T-helper 22 cell (primary cell): Measurements from ENCODE around the gene TRIM29.
"Not testable (repeated sequence)": the region's sequence is repeated elsewhere in the genome, so short reads cannot be mapped to it uniquely, and the experiment has no call there.

Source experiments
- DNase-seq: peaks from one replicate; pipeline ENCODE4 v3.0.0-alpha.2; 2020; ENCODE audit warnings: low read depth

The TRIM29 gene

DNA sequence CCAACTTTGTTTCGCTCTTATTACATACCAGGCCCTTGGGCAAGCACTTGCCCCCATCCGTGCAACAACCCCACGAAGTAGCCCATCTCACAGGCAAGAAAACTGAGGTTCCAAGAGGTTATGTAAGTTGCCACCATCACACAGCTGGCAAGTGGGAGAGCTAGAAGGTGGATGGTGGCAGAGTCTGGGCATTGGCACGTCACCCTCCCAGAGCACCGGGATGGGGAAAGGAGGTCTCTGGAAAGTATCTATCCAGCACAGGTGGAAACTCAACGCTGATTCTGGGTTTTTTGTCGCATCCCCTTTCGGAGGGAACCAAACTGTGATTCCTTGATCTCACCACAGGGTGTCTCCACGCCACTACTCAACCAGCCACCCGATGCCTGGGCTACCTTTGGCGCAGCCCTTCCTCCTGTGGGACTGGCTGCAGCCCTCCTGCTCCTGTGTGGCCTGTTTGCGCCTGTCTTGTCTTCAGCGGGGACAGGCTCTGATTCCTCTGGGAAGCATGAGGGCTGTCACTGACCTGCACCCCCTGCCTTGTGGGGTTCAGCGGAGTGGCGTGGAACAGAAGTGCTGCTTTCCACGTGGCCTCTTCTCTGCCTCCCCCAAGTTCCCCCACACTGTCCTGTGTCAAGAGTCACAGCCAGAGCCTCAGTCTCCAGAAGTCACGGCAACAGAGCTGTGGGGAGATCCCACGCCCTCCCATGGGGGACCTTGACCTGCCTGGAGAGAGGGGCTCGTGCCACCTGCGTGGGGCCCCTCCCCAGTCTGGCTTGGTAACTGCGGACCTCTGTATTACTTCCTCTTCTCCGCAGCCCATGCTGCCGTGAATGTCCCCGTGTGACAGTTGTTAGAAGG is 34.4 kb upstream of the TRIM29 start:
- DNase-seq = no peak

DNA sequence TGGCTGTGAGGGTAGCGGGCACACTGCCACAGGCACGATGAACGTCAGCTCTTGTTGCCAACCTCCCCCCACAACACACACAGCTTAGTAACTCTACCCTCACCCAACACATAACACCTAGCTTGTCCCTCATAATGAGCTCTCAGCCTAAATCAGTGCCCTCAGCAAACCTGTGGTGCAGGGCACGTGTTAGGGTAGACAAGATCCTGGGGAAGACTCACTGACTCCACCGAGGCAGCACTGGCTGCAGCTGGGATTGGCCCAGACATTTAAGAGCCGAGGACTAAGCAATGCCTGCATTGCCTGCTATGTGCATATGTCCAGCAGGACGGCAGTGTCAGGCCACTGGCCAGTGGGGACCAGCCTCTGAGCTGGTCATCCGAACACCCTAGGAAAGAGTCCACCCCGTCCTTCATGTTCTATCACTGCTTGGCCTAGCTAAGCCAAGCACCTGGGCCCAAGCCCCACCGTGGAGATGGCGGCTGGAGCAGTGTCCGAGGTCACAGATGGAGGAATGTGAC is 32.9 kb upstream of the TRIM29 start:
- DNase-seq = no peak

DNA sequence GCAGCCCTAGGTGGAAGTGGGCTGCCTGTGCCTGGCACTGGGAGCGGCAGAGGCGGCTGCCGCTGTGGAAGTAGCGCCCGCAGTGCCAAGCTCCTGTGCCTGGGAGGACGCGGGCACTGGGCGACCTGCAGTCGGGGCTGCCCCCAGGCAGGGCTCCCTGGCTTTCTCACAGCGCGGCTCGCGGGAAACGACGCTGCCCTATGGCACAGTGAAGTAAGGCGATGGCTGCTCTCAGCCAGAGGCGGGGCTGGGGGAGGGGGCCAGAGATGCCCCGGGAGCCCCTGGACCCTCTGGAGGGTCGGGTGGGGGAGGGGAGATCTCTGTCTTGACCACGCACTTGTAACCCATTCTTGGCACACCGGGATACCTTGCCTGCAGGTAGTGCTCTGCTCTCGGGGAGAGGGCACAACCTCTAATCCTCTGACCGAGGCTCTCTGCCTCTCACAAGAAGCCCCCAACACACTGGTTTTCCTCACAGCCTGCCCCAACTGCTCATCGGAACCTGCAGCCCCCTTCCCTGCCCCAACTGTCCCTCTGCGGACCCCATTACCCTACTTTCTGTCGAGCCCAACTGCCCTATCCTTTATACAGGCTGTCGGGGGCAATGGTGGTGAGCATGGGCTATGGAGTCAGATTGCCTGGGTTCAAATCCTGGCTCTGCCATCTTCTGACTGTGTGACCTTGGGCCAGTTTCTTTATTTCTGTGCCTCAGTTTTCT is 32.2 kb upstream of the TRIM29 start:
- no peak for DNase-seq

DNA sequence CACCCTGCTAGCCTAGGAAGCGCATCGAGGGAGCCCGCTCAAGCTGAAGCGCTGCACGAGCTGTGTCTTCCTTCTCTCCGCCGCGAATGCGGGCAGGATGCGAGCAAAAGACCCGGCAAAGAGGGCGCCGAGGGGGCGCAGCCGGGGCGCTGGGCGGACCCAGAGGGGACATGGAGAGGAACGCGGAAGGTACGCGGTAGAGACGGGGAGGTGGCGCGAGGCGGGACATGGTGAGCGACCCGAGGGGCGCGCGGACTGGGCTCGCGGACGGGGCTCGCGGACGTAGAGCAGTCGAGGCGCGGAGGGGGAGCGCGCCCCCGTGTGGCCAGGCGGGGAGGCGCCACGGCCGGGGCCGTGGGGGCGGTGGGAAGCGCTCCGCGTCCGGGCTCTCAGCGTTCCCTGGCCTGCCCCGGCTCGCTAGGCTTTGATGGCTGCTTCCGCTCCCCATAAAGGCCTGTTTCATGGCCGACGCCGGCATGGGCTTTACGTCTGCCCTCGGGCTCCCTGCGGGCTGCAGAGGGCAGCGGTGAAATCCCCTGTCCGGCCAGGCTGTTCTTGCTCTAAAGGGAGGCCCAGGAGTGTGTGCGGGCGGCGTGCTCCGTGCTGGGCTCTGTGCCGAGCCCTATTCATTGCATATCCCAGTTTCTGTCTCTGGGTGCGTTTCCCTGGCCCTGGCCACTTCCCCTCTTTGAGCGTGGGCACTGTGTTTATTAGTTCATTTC is 31.2 kb upstream of the TRIM29 start:
- DNase-seq = no peak

DNA sequence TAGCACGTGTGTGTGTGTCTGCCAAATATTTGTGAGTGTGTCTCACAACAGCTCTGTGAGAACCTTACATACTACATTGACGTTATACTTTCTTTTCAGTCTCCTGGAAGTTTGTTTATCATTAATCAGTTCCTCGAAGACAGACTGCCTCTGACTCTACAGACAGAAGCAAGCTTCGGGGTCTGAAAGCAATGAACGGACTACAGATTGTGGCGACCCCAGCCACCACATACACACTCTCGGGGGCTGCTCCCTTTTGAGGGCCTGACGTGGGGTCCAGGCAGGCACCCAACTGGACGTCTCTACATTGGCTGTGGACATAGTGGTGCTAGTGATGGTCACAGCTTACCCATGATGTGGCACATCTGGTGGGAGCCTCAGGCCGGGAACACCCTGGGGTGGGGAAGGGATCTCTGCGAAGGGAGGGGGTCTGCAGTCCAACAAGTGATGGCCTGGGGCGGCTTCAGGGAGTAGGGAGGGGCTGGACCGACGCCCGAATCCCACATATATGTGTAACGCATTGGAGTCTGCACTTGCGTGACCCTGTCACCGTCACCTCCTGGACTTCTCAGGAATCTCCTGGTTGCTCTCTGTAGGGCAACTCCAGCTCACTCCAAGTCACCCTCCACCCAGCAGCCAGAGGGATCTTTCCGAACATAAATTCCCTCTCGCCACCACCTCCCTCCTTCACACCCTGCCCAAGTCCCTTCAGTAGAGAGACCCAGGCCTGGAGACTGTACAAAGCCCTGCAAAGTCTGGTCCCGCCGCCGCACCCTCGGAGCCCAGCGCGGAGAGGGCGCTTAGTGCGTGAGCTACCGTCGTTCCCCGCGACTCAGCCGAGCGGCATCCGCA is 30.4 kb upstream of the TRIM29 start:
- no peak for DNase-seq

DNA sequence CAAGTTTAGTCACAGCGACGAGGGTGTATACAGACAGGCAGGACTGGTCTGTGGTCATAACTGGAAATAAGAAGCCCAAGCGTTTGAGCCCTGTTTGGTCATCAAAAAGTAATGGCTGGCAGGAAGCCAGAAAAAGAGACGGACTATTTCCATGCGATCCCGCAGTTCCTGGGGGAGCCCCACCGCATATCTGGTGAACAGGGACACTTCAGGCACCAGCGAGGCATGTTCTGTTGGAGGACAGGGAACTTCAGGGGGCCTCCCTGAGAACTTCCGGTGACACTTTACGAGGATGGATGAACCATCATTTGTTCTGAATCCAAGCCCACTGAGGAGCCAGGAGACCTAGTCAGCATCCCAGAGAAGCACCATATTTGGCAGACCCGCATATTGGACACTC is 29.7 kb upstream of the TRIM29 start:
- DNase-seq = no peak

DNA sequence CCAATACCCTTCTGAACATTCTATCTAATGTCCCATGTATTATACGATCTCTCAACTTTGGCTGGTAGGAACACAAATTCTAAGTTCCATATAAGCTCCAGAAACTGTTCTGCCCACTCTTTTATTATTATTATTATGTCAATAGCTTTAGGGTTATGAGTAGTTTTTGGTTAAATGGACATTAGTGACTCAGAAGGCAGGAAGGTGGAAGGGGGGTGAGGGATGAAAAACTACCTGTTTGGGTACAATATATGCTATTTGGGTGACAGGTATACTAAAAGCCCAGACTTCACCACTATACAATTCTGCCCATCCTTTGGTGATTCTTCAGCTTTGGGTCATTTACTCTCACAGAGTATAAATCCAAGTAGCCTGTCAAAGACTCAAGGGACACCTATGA is 22.5 kb upstream of the TRIM29 start:
- no peak for DNase-seq

DNA sequence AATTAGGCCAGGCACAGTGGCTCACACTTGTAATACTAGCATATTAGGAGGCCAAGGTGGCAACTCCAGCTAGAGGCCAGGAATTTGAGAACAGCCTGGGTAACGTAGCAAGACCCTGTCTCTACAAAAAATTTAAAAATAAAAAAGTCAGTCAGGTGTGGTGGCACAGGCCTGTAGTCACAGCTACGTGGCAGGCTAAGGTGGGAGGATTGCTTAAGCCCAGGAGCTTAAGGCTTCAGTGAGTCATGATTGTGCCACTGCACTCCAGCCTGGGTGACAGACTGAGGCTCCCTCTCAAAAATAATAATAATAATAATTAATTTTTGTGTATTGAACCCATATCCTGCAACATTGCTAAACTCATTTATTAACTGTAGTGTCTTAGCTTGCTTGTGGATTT is 15.3 kb upstream of the TRIM29 start:
- DNase-seq = no peak

DNA sequence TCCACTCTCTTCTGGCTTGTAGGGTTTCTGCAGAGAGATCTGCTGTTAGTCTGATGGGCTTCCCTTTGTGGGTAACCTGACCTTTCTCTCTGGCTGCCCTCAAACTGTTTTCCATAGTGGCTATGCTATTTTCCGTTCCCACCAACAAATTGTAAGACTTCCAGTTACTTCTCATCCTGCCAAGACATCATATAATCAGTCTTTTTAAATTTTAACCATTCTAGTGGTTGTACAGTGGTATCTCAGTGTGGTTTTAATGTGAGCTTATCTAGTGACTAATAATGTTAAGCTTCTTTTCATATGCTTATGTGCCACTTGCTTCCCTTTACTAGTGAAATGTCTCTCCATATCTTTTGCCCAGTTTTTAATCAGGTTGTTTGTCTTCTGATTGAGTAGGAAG is 13.6 kb upstream of the TRIM29 start:
- no peak for DNase-seq

DNA sequence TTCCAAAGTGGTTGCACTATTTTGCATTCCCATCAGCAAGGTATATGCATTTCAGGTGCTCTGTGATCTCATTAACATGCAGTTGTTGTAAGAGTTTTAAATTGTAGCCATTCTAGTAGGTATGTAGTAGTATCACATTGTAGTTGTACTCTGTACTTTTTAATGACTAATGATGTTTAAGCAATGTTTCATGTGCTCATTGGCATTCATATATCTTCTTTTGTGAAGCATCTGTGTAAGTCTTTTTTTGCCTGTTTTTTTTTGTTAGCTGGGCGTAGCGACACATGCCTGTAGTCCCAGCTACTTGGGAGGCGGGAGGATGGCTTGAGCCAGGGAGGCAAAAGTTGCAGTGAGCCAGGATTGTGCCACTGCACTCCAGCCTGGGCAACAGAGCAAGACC is 11.3 kb upstream of the TRIM29 start:
- no peak for DNase-seq

DNA sequence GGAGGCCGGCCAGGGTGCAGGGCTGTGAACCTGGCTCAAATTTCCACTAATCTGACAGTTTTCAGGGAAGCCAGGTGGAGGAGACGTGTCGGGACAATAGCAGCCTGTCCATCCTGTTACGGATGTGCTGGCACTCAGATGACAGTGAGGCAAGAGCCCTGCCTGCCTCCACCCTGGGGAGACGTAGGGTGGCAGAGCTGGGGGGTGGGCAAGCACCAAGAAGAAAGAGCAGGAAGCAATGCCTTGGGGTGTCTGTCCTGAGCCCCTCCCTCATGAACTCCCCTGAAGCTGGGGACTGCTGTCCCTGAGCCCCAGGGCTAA is 10.0 kb upstream of the TRIM29 start:
- no peak for DNase-seq

DNA sequence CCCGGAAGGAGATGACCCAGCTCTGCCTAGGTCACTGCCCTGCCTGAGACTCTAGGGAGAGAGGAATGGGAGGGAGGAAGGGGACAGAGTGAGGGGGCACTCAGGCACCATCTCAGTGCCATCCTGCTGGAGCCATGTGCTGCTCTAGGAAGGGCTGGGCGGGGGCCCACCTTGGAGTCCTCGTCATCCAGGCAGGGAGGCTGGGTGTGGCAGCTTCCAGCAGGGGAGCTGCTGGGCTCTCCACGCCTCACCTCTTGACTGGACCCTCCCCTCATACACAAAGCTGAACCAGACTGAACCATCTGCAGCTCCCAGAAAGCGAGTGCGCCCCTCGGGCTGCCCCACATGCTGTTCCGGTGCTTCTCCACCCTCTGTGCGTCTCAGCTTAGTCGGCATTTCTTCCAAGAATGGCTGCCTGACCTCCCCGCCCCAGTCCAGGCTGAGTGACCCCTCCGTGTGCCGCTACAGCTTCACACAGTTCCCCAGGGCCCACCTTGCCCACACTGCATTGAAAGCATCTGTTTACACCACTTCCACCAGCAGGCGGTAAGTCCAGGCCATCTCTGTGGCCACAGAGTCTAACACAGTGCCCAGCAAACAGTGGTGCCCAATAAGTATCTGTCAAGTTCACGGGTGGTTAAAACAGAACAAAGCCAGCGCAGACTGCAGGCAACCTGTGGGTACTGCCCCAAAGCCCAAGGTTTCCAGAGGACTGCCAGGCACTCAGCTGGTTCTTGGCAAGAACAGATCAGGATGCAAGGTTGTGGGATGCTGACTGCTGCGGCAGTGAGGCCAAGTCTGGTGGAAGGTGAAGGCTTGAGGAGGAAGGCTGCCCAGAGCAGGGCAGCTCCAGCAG is 9.4 kb upstream of the TRIM29 start:
- no peak for DNase-seq

DNA sequence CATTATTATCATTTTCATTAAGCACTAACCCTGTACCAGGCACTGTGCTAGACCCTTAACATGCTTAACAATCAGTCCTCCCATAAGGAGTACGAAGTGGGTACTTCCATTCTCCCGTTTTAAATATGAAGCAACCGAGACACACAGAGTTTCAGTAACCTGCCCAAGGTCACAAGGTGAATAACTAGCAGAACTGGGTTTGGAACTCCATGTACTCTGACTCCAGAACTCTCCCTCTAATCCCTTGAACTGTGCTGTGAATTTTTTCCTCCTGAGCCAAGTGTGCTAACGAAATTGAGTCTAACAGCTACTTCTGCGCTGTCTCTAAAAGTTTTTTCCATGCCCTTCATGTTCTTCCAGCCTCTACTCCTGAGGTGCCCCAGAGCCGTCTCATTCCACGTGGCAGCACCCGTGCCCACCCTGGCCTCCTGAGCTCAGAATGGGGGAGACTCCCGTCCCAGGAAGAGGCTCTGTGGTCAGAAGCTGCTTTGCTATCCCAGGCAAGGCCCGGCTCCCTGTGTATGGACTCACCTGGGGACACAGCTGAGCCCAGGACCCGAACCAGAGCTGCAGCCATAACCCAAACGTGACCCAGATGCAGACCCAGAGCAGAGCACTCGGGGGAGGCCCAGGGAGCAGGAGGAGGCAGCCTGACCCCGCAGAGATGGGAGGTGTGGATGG is 8.6 kb upstream of the TRIM29 start:
- no peak for DNase-seq

DNA sequence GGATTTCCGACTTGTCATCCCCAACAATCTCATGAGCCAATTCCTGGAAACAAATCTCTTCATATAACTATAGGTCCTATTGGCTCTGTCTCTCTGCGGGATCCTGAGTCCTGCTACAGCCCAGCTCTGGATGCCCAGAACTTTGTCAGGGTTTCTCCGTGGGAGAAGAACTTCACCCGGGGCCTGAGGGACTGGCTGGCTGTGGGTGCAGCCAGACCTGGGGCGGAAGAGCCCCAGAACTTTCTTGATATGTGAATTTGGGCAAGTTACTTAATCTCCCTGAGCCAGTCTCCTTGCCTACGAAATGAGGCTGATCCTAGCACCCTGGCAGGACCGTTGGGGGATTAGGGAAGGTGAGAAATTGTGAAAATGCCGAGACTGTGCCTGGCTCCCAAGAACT is 6.6 kb upstream of the TRIM29 start:
- DNase-seq = no peak

DNA sequence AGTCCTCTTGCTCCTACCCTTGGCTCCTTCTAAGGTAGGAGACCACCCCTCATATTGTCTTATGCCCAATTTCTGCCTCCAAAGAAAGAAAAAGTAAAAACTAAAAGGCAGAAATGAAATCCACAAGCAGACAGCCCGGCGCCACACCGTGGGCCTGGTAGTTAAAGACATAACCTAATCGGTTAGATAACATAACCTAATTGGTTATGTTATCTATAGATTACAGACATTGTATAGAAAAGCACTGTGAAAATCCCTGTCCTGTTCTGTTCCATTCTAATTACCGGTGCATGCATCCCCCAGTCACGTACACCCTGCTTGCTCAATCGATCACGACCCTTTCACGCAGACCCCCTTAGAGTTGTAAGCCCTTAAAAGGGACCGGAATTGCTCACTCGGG is 5.6 kb upstream of the TRIM29 start:
- DNase-seq = not testable (repeated sequence)

DNA sequence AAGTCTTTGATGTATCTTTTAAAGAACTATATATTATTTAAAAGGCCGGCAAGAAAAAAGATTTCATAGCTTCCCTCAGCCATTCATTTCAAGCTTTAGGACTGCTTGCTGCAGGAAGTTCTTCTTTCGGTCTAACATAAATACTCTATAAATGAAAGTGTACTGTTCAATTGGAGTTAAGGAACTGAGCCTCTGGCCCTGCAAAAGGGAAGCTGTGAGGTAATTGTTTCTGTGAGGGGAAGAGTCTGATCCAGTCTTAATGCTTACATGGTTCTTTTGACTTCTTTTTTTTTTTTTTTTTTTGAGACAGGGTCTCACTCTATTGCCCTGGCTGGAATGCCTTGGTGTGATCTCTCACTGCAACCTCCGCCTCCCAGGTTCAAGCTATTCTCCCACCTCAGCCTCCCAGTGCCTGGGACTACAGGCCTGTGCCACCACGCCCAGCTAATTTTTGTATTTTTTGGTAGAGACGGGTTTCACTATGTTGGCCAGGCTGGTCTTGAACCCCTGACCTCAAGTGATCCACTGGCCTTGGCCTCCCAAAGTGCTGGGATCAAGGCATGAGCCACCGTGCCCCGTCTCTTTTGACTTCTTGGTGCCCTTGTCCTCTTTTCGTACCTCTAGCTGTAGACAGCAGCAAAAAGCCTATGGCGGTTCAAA is 4.7 kb upstream of the TRIM29 start:
- DNase-seq = no peak

DNA sequence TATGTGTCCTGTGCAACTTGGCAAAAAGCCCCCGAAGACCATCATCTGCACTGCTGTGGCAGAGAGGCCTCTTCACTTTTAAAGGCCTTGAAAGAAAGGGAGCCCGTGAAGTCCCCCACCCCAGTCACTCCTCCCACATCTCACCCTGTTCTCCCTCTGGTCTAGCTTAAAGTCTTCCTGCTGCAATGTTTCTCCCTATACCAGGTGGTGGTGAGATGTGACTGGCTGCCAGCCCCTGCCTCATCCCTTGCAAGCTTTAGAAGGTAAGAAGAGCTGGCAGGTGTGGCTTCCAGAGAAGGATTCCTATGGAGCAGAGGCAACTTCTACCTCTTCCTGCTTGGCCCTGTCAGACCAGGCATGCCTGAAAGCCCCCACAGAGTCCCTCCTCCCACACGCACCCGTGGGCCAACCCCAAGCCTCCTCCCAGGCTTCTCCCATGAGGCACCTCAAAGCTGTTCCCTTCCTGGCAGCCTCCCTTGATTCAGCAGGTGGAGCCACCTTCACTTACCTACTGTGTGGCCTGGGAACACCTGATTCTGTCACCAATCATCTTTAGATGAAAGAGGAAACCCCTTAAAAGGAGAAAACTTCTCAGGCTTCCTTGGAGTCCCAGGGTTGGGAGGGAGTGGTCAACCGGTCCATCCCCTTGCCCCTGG is 4.0 kb upstream of the TRIM29 start:
- no peak for DNase-seq

DNA sequence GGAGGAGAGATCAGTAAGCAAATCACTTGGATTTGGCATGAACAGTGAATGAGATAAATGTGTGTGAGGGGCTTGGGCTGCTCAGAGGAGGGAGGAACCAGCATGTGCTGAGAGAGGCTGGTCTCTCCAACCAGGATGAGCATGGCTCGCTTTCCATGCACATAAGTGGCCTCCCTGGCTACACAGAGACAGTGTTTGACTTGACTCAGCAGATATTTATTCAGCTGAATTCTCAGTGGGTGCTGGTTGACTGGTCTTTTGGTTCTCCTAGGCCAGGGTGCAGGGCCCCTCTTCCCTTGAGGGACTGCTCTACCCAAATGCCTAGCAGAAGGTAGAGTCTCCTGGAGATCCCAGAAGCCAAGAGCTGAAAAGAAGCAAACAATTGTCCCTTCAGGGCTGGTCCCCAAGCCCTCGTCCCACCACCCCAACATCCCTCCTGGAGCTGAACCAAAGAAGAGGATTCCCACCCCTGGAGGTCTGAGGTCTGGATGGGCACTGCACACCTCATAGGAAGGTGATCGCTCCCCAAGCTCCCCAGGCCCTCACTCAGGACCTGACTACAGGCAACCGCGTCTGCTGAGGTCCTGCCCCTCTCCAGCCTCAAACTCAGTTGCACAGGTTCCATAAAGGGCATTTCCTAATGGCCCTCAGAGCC is 3.3 kb upstream of the TRIM29 start:
- no peak for DNase-seq
